ENCODE data around the gene GNB1. TPM values are rescaled to one million over a fixed set of nuclear protein-coding genes. Genes with fewer than 3 reads are reported as not detected.

GNB1 gene
- total and polyA plus RNA-seq, 9 of the 15 experiments (the other 6 are each of a cell fraction or from before 2014, with no cell fraction given) = 34.3 to 388 (median 114) TPM

- Histone ChIP-seq H3K9ac (ENCODE audit: insufficient read depth in 1 of 2, low read depth in 2 of 2, low read length in 2 of 2) (peak overlapping the region in 1 of 2 experiments; percentile 27; a peak in 1 of 4 replicates), H3K79me2 (ENCODE audit: control insufficient read depth, insufficient read depth, low read length) (peaks cover 38% of the 10 kb centered on the region), H2AFZ (ENCODE audit: low read depth, low read length) (no peak overlapping the region), H3K4me2 (ENCODE audit: insufficient read depth, low read length) (no peak overlapping the region), H3K27ac (ENCODE audit: extremely low read depth, low read depth, low read length) (no peak overlapping the region), H4K20me1 (replicated peaks; ENCODE audit: control insufficient read depth, insufficient read depth, low read length) (peaks cover 11% of the 10 kb centered on the region; the same call in 1 of the 2 replicates), H3K4me3 (no peak overlapping the region), H3K27me3 (ENCODE audit: control insufficient read depth in 2 of 2, insufficient read depth in 2 of 2, low read length in 2 of 2) (no peaks in the 10 kb centered on the region), H3K4me1 (replicated peaks in 1 of 2; ENCODE audit: control insufficient read depth in 2 of 2, insufficient read depth in 2 of 2, low read length in 2 of 2) (no peaks in the 10 kb centered on the region), H3K36me3 (ENCODE audit: control insufficient read depth, insufficient read depth, low read length) (peaks cover 75% of the 10 kb centered on the region), H3K9me1 (ENCODE audit: control insufficient read depth, insufficient read depth, low read length) (peaks cover 3% of the 10 kb centered on the region), H3K9me3 (replicated peaks; ENCODE audit: control insufficient read depth, insufficient read depth, low read depth, low read length) (no peaks in the 10 kb centered on the region)
- FAIRE-seq (no peak), ATAC-seq (no peak), DNase-seq (ENCODE audit: extremely low read depth in 1 of 4, low spot score in 3 of 4) (no peak)
- intact Hi-C loops (cut with micrococcal nuclease) (no loop called here), in situ Hi-C loops (cut with MboI) (no loop called here)
- CTCF ChIA-PET (ENCODE audit: low intra/inter-chr PET ratio) = no interaction called here
- BruUV-seq (replicated peaks) = no TSS peak
- TF ChIP-seq TEAD1 (CRISPR knock-in tag; IDR thresholded peaks at IDR 0.05) (no peak), CREB1 (IDR thresholded peaks at IDR 0.05) (no peak), CREB1 (CRISPR knock-in tag; IDR thresholded peaks at IDR 0.05) (0 out of 2 replicates have a peak, but pooled peaks have one; percentile 20)
- 89% methylated on average over 10 of the region's 10 CpGs for WGBS (ENCODE audit: insufficient coverage, low coverage, missing lambda C conversion rate)
- POLR2A ChIA-PET = interaction anchor here (0.6 kb wide), 1 partner anchor 53 kb away, joined by 4 read pairs; no protein-coding TSS in a partner anchor
These were observed 57.4 kb downstream of the GNB1 start for GRCh38 chr1:1833456-1833855.

GRCh38 chr1:1832820-1833219, 58.1 kb downstream of the GNB1 start:
- 82% methylated on average over 5 of the region's 5 CpGs for WGBS (ENCODE audit: insufficient coverage, low coverage, missing lambda C conversion rate)
- Histone ChIP-seq H3K9me1 (ENCODE audit: control insufficient read depth, insufficient read depth, low read length) (peaks cover 3% of the 10 kb centered on the region), H3K4me1 (replicated peaks in 1 of 2; ENCODE audit: control insufficient read depth in 2 of 2, insufficient read depth in 2 of 2, low read length in 2 of 2) (no peaks in the 10 kb centered on the region), H3K4me3 (no peak overlapping the region), H3K4me2 (ENCODE audit: insufficient read depth, low read length) (no peak overlapping the region), H3K27ac (ENCODE audit: extremely low read depth, low read depth, low read length) (no peak overlapping the region), H3K79me2 (ENCODE audit: control insufficient read depth, insufficient read depth, low read length) (peaks cover 41% of the 10 kb centered on the region), H3K9me3 (replicated peaks; ENCODE audit: control insufficient read depth, insufficient read depth, low read depth, low read length) (no peaks in the 10 kb centered on the region), H3K9ac (ENCODE audit: insufficient read depth in 1 of 2, low read depth in 2 of 2, low read length in 2 of 2) (0 out of 4 replicates have a peak overlapping the region, but pooled peaks of 1 of the 2 experiments have one; percentile 38), H3K36me3 (ENCODE audit: control insufficient read depth, insufficient read depth, low read length) (peaks cover 74% of the 10 kb centered on the region), H3K27me3 (ENCODE audit: control insufficient read depth in 2 of 2, insufficient read depth in 2 of 2, low read length in 2 of 2) (no peaks in the 10 kb centered on the region), H4K20me1 (replicated peaks; ENCODE audit: control insufficient read depth, insufficient read depth, low read length) (peaks cover 11% of the 10 kb centered on the region; the same call in 1 of the 2 replicates), H2AFZ (ENCODE audit: low read depth, low read length) (no peak overlapping the region)
- ATAC-seq (peak; percentile 44; the same call in 1 of the 3 replicates), FAIRE-seq (no peak), DNase-seq (ENCODE audit: extremely low read depth in 1 of 4, low spot score in 3 of 4) (no peak)
- intact Hi-C loops (cut with micrococcal nuclease) = no loop called here
- CTCF ChIA-PET (ENCODE audit: low intra/inter-chr PET ratio) = no interaction called here
- BruUV-seq (replicated peaks) = no TSS peak
- in situ Hi-C loops (cut with MboI) = no loop called here
- POLR2A ChIA-PET = no interaction called here
- TF ChIP-seq ATF4 (CRISPR knock-in tag; IDR thresholded peaks at IDR 0.05) (no peak), MXI1 (IDR thresholded peaks at IDR 0.05; ENCODE audit: low read depth, low read length) (no peak), FOXA3 (CRISPR knock-in tag; conservative IDR thresholded peaks at IDR 0.05 in 1 of 2, IDR thresholded peaks at IDR 0.05 in 1 of 2) (no peak), EP400 (IDR thresholded peaks at IDR 0.05) (no peak), HNRNPLL (IDR thresholded peaks at IDR 0.05; ENCODE audit: low read depth, low read length, poor library complexity, severe bottlenecking) (no peak), ZBTB2 (IDR thresholded peaks at IDR 0.05) (no peak), MECOM (CRISPR knock-in tag; IDR thresholded peaks at IDR 0.05) (no peak), CAMTA2 (CRISPR knock-in tag; conservative IDR thresholded peaks at IDR 0.05) (no peak), ATF2 (CRISPR knock-in tag; IDR thresholded peaks at IDR 0.05) (no peak), MEF2A (IDR thresholded peaks at IDR 0.05; ENCODE audit: control insufficient read depth, low read depth, low read length) (no peak)
